Measurements from ENCODE around the gene MRPL37.
A peak's percentile ranks its signal among the peaks of the same experiment; 100 is the strongest.
"Not testable (repeated sequence)": the region's sequence is repeated elsewhere in the genome, so short reads cannot be mapped to it uniquely, and the experiment has no call there.

MRPL37 gene

GRCh38 chr1:54199765-54200518 is at the start of gene MRPL37, which contains the start of gene CYB5RL:
MRPL37 (plus strand) TSS chr1:54200167; CDS start chr1:54200244, 77 bp downstream.
CYB5RL (minus strand) TSS chr1:54200030; CDS start chr1:54195616, 4,414 bp downstream.
- peak; percentile 94 to 95 for DNase-seq

GRCh38 chr1:54151013-54151412 is 49.0 kb upstream of the MRPL37 start:
- DNase-seq = no peak

GRCh38 chr1:54152696-54153095 is 47.3 kb upstream of the MRPL37 start, which contains the start of gene CDCP2:
CDCP2 (minus strand) TSS chr1:54153000; CDS start chr1:54152922, 78 bp downstream.
- DNase-seq = no peak

GRCh38 chr1:54153535-54154439 is 46.2 kb upstream of the MRPL37 start:
- peak; percentile 42 to 68 for DNase-seq

- DNase-seq = no peak
Measured at GRCh38 chr1:54156201-54156600, 43.8 kb upstream of the MRPL37 start.

GRCh38 chr1:54156986-54157385 is 43.0 kb upstream of the MRPL37 start:
- no peak for DNase-seq

DNA sequence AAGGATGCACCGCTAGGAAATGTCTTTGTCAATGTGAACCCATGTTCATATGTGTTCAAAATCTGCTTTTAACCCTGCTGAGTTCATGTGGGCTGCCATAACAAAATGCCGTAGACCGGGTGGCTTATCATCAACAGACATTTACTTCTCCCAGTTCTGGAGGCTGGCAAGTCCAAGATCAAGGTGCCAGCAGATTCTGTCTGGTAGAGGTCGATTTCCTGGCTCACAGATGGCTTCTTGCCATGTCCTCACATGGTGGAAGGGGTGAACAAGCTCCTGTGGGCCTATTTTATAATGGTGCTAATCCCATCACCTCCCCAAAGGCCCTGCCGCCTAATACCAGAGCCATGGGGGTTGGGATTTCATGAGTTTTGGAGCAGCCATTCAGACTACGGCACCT is 42.6 kb upstream of the MRPL37 start:
- no peak for DNase-seq

DNA sequence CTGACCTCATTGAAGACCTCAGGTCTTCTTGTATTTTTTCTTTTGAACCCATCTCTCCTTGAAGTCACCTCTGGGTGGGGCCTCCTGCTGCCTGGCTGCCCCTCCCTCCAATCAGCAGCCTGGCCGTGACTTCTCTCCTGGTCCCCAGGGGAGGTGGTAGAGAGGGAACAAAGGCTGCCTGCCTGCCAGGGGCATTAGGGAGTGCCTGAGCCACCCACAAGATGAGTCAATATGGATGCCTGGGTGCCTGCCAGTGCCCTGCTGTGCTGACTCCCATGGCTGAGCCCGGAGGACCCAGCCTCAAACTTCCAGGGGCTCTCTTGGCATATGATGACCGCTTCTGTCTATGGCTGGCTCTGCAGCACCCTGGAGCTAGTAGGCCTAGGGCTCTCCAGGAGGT is 41.9 kb upstream of the MRPL37 start:
- DNase-seq = no peak

DNA sequence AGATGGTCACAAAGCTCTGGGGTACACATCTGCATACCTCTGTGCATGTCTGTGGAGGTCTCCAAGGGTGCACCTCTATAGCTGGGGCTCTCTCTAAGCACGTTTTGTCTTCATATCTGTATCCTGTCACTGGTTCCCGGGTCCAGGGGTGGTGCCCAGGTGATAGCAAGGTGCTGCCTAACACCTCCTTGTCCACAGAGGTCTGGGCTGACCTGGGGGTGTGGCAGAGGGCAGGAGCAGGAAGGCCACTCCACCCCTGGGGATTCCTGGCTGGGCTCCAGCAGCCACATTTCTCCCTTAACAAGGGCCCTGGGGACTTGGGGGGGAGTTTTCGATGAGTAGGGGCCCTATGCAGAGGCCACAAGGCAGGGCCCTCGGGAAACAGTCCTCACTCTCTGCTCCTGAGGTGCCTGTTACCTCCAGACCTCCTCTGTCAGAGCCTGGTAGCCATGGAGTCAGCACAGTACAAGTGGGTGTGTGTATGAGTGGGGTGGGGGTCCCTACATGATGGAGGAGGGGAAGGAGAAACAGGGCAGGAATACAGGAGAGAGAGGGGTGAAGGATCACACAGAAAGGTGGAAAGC is 40.1 kb upstream of the MRPL37 start:
- no peak for DNase-seq

GRCh38 chr1:54160351-54160750 is 39.6 kb upstream of the MRPL37 start:
- DNase-seq = no peak

DNA sequence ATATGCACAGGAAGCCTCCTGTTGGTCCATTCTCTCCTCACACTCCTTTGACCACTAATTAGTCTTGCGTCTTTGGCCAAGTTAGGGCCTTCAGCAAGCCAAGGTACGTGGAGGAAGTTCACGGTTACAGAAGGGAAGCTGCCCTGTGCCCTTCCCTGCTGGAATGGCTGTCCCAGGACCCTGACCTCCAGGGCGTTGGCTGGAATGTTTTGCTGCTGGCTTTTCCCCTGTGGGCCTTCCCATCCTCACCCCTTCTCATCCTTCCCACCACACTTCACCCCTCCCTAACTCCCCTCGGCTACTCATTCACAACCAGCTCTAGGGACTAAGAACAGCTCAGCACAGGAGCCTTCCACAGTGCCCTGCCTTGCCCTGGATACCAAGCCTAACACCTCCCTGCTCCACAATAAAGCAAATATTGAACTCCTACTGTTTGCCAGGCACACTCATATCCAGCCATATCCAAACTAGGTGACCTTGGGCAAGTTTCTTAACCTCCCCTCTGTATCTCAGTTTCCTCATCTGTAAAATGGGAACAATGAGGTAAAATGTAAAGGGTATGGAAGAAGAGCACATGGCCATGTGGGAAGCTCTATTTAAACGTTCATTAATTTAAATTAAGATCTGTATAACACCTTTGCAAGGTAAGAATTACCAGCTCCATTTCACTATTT is 38.3 kb upstream of the MRPL37 start:
- no peak for DNase-seq

GRCh38 chr1:54163051-54163450 is 36.9 kb upstream of the MRPL37 start:
- no peak for DNase-seq

GRCh38 chr1:54163573-54163972 is 36.4 kb upstream of the MRPL37 start:
- DNase-seq = no peak

DNA sequence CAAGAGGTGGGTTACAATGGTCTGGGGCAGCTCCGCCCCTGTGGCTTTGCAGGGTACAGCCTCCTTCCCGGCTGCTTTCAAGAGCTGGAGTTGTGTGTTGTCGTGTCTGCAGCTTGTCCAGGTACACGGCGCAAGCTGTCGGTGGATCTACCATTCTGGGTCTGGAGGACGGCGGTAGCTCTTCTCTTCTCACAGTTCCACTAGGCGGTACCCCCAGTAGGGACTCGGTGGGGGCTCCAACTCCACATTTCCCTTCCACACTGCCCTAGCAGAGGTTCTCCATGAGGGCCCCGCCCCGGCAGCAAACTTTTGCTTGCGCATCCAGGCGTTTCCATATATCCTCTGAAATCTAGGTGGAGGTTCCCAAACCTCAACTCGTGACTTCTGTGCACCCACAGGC is 34.8 kb upstream of the MRPL37 start:
- DNase-seq = no peak

GRCh38 chr1:54166357-54166756 is 33.6 kb upstream of the MRPL37 start:
- not testable (repeated sequence) for DNase-seq

GRCh38 chr1:54167422-54168139 is 32.4 kb upstream of the MRPL37 start:
- no peak for DNase-seq

- no peak for DNase-seq
Measured at GRCh38 chr1:54168206-54168965, 31.6 kb upstream of the MRPL37 start.

DNA sequence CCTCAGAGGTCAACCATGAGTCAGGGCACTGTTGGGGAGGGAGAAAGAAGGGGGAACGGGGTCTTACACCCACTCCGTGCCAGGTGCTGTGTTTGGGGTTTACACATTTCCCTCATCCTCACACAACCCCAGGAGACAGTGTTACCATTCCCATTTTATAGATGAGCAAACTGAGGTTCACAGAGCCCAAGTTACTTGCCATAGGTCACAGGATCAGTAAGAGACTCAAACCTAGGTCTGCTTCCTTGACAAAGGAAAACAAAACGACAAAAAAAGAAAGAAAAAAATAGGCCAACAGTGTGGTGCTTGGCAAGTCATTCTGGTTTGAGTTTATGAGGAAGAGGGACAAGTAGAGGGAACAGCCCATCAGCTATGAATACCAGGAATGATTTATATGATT is 30.9 kb upstream of the MRPL37 start:
- DNase-seq = no peak

DNA sequence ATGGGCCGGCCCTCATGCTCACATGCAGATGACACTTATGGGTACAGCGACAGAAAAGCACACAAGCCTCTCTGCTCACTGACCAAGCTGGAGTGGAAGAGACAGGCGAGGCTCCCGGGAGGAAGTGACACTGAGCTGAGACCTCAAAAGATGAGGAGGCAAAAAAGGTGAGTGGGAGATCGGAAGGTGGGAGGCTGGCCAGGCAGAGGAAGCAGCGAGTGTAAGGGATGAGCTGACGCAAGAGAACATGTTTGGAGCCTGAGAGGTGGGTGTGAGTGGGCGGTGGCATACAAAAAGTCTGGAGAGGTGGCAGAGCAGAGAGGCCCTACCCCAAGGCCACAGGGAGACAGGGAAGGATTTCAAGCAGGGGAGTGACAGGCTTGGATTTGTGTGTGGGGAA is 29.0 kb upstream of the MRPL37 start:
- no peak for DNase-seq

DNA sequence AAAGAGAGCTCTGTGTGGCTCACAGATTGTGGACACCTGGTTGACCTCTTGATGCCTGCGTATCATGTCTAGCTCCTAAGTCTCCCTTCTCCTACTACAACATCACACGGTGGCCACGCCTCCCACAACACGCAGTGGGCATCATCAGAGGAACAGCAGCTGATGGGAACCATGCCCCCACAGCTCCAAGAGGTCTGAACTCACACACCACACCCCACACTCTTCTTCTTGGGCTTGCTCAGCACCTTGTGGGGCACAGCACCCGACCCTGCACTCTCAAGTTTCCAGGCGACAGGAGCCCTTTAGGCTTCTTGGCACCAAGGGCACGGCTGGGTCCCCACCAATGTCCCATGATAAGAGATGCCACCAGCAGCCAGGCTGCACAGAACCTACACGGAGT is 28.4 kb upstream of the MRPL37 start:
- no peak for DNase-seq

Measured in NCI-H524 (cell line).